GM23338 (cell line): ENCODE results near the gene LYZL1. TPM values are rescaled to one million over a fixed set of nuclear protein-coding genes. Genes with fewer than 3 reads are reported as not detected.

Experiments
- ATAC-seq: fragments of 200-7000 bp; cut with Tn5 transposase; 3 replicates; pipeline ENCODE4 v1.9.1; 2020
- DNase-seq: peaks from one replicate; pipeline ENCODE4 v3.0.0-alpha.2; 2015; ENCODE audit warnings: low spot score
- H2AFZ ChIP-seq: fragments of 200-600 bp; sonication (generic); 2 replicates; pipeline ENCODE4 v1.8.0; 2016; ENCODE audit warnings: antibody characterized with exemption, mild to moderate bottlenecking, moderate library complexity
- H3F3A ChIP-seq: fragments of 200-600 bp; sonication (generic); replicated peaks from 2 replicates; pipeline ENCODE4 v1.8.0; 2017; ENCODE audit warnings: antibody characterized with exemption, mixed run types, low read depth
- H3K27ac ChIP-seq: fragments of 200-600 bp; sonication (generic); 2 replicates; pipeline ENCODE4 v1.6.1; 2016; ENCODE audit warnings: low read depth
- H3K27me3 ChIP-seq: fragments of 200-600 bp; sonication (generic); 2 replicates; pipeline ENCODE4 v1.8.0; 2016; ENCODE audit warnings: mild to moderate bottlenecking, mixed run types, moderate library complexity; ENCODE audit not compliant: insufficient read depth
- H3K36me3 ChIP-seq: fragments of 200-600 bp; sonication (generic); 2 replicates; pipeline ENCODE4 v1.8.0; 2016; ENCODE audit warnings: mild to moderate bottlenecking; ENCODE audit not compliant: insufficient read depth
- H3K4me1 ChIP-seq: fragments of 200-600 bp; sonication (generic); 2 replicates; pipeline ENCODE4 v1.8.0; 2016; ENCODE audit warnings: mild to moderate bottlenecking, moderate library complexity; ENCODE audit not compliant: insufficient read depth
- H3K4me2 ChIP-seq: fragments of 200-600 bp; sonication (generic); 2 replicates; pipeline ENCODE4 v1.7.1; 2017; ENCODE audit warnings: mixed run types
- H3K4me3 ChIP-seq: fragments of 200-600 bp; sonication (generic); 2 replicates; pipeline ENCODE4 v1.6.1; 2016; ENCODE audit warnings: mixed run types
- H3K79me2 ChIP-seq: fragments of 200-600 bp; sonication (generic); replicated peaks from 2 replicates; pipeline ENCODE4 v1.8.0; 2017; ENCODE audit warnings: mild to moderate bottlenecking; ENCODE audit not compliant: insufficient read depth
- H3K9me2 ChIP-seq: fragments of 200-600 bp; sonication (generic); 2 replicates; pipeline ENCODE4 v1.8.0; 2017; ENCODE audit not compliant: insufficient read depth
- H4K20me1 ChIP-seq: fragments of 200-600 bp; sonication (generic); replicated peaks from 2 replicates; pipeline ENCODE4 v1.8.0; 2017; ENCODE audit warnings: mild to moderate bottlenecking; ENCODE audit not compliant: insufficient read depth
- H3K27ac Mint-ChIP-seq: 2 replicates; pipeline ENCODE4 v1.8.0; 2020; ENCODE audit warnings: inconsistent platforms, mild to moderate bottlenecking, moderate library complexity, mixed read lengths
- H3K27me3 Mint-ChIP-seq: 3 replicates; pipeline ENCODE4 v1.8.0; 2022; ENCODE audit warnings: low read depth, mild to moderate bottlenecking, moderate library complexity, mixed read lengths, inconsistent platforms; ENCODE audit not compliant: insufficient read depth, poor library complexity
- H3K36me3 Mint-ChIP-seq: 3 replicates; pipeline ENCODE4 v1.8.0; 2021; ENCODE audit warnings: low read depth, mild to moderate bottlenecking, inconsistent platforms, moderate library complexity, mixed read lengths
- H3K4me1 Mint-ChIP-seq: 3 replicates; pipeline ENCODE4 v1.8.0; 2020; ENCODE audit warnings: mild to moderate bottlenecking, inconsistent platforms, mixed read lengths
- H3K4me3 Mint-ChIP-seq: 3 replicates; pipeline ENCODE4 v1.8.0; 2021; ENCODE audit warnings: moderate library complexity, mild to moderate bottlenecking, inconsistent platforms, mixed read lengths
- H3K9me3 Mint-ChIP-seq: 3 replicates; pipeline ENCODE4 v1.8.0; 2020; ENCODE audit warnings: moderate library complexity, mild to moderate bottlenecking, inconsistent platforms, mixed read lengths
- CREB1 ChIP-seq: fragments of 250-450 bp; sonication (Bioruptor Pico); IDR thresholded peaks from 2 replicates; pipeline ENCODE4 v1.5.0; 2020; ENCODE audit warnings: low read depth, mild to moderate bottlenecking, moderate library complexity
- EZH2 ChIP-seq: fragments of 200-600 bp; sonication (generic); IDR thresholded peaks from one replicate; pipeline ENCODE4 v1.8.0; 2017; ENCODE audit warnings: antibody characterized with exemption, mild to moderate bottlenecking, low read depth; ENCODE audit not compliant: unreplicated experiment
- EZH2phosphoT487 ChIP-seq: fragments of 200-600 bp; sonication (generic); IDR thresholded peaks from one replicate; pipeline ENCODE4 v1.8.1; 2018; ENCODE audit warnings: antibody characterized with exemption; ENCODE audit not compliant: unreplicated experiment
- JUNB ChIP-seq: IDR thresholded peaks from one replicate; pipeline ENCODE4 v1.6.1; 2016; ENCODE audit warnings: antibody characterized with exemption; ENCODE audit not compliant: unreplicated experiment
- NANOG ChIP-seq: IDR thresholded peaks from 2 replicates; pipeline ENCODE4 v1.6.1; 2016; ENCODE audit warnings: antibody characterized with exemption, borderline replicate concordance
- STAT1 ChIP-seq: IDR thresholded peaks from one replicate; pipeline ENCODE4 v1.6.1; 2016; ENCODE audit warnings: antibody characterized with exemption; ENCODE audit not compliant: unreplicated experiment
- ZNF114 ChIP-seq: fragments of 250-450 bp; sonication (Bioruptor Pico); IDR thresholded peaks from 2 replicates; pipeline ENCODE4 v1.5.0; 2020; ENCODE audit warnings: mild to moderate bottlenecking, moderate library complexity
- ZNF331 ChIP-seq: fragments of 250-450 bp; sonication (Bioruptor Pico); IDR thresholded peaks from 2 replicates; pipeline ENCODE4 v1.5.0; 2020; ENCODE audit warnings: low read depth, mild to moderate bottlenecking, moderate library complexity
- polyA plus RNA-seq: library from polyadenylated mRNA; unstranded; fragments of >200 nt; fragmentation: Nextera tagmentation; extraction: Ambion mirVana; gene quantifications from 2 replicates; pipeline ENCODE4 v1.2.1, GENCODE V29; 2016
- total RNA-seq: library from RNA; depleted of rRNA; stranded (reverse); fragments of >200 nt; shearing (Covaris generic); gene quantifications from 2 replicates; pipeline ENCODE4 v1.2.3, GENCODE V29; 2014
- TF ChIP-seq, protein P1 (sequence below), 2 experiments: fragments of 200-600 bp in 1 of 2; sonication (generic) in 1 of 2; conservative IDR thresholded peaks; 2 replicates each; pipeline versions ENCODE4 v1.5.1 to v1.6.1; 2016 to 2017; ENCODE audit warnings: antibody characterized with exemption in 2 of 2, low read depth in 2 of 2, mild to moderate bottlenecking in 2 of 2, moderate library complexity in 1 of 2
- TF ChIP-seq, protein P2 (sequence below): IDR thresholded peaks from 2 replicates; pipeline ENCODE4 v1.6.1; 2016; ENCODE audit warnings: antibody characterized with exemption
- TF ChIP-seq, protein P3 (sequence below): fragments of 250-450 bp; sonication (Bioruptor Pico); IDR thresholded peaks from 2 replicates; pipeline ENCODE4 v1.5.0; 2020; ENCODE audit warnings: mild to moderate bottlenecking, moderate library complexity

LYZL1 gene
- total and polyA plus RNA-seq, 2 experiments from 2014 or later, result not detected

DNA sequence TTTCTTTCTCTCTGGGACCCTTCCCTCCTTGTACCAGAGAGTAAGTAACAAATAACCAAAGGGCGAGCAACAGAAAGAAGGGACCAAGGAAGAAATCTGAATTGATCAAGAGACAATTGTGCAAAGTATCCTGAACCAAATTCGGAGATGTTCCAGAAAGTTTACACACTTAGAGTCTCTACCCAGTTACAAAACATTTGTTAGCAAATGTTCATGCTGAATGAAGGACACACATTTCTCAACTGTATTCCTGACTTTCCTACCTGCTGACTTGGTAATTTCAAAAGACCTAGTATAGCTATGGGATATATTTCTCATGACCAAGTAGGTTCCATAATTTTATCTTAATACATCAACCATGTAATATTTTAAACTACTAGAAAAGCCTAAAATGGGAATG lies 37.4 kb downstream of the LYZL1 start:
- Mint-ChIP-seq H3K27me3 (peaks cover 7% of the 10 kb centered on the region), H3K4me3 (no peak overlapping the region), H3K9me3 (no peaks in the 10 kb centered on the region; the same call in 2 of the 3 replicates), H3K36me3 (no peaks in the 10 kb centered on the region), H3K4me1 (peaks cover 15% of the 10 kb centered on the region; the same call in 2 of the 3 replicates), H3K27ac (no peak overlapping the region)
- no peak for DNase-seq
- no peak for ATAC-seq
- no peak overlapping the region for H3K27ac ChIP-seq
- no peaks in the 10 kb centered on the region for H3K36me3 ChIP-seq
- no peak overlapping the region for H3K4me2 ChIP-seq
- H3K27me3 ChIP-seq, result no peaks in the 10 kb centered on the region
- TF ChIP-seq JUNB (no peak), EZH2 (no peak), ZNF331 (no peak), NANOG (no peak), EZH2phosphoT487 (no peak)
- H3K79me2 ChIP-seq, result no peaks in the 10 kb centered on the region
- H3K4me3 ChIP-seq, result no peak overlapping the region
- H3K4me1 ChIP-seq, result no peaks in the 10 kb centered on the region
- no peaks in the 10 kb centered on the region for H4K20me1 ChIP-seq
- no peaks in the 10 kb centered on the region for H3F3A ChIP-seq
- no peak overlapping the region for H2AFZ ChIP-seq
- no peaks in the 10 kb centered on the region; the same call in 1 of the 2 replicates for H3K9me2 ChIP-seq

DNA sequence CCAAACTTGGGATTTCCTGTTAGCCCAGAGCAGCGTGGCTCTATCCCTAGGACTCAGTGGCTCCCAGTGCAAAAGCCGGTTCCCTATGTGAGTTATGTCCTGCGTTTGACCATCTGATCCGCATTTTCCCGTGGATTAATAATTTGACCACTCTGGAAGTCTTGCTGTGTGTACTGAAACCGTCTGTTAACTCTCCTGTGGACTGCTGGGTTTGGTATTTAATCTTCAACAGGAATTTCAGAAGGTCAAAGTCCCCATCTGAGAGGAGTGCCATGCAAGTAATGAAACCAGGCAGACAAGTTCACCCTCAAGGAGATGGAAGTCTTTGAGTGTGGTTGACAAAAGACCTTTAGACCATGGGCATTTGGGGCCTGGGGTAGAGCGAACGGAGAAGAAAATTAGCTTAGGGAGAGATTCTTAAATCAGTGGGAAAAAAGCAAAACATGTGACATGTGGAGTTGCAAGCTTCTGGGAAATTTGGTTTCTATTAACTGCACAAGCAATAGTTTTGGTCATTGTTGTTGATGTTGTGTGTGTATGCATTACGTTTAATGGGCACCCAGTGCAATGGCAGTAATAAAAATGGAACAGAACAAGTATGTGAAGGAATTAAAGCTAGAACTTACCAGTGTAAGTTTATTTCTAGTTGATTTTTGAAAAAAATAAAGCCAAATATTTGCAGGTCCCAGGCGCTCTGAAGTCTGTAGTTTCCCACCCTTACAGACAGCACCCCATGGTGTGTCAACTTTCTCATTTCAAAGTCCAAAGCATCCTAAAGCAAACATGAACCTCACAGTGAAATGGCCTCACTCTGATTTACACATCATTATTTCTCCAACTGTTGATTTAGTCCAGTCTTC lies 38.2 kb downstream of the LYZL1 start:
- H3K79me2 ChIP-seq, result no peaks in the 10 kb centered on the region
- DNase-seq (no peak), ATAC-seq (no peak)
- no peaks in the 10 kb centered on the region for H4K20me1 ChIP-seq
- Mint-ChIP-seq H3K36me3 (no peaks in the 10 kb centered on the region), H3K4me3 (no peak overlapping the region), H3K27me3 (peaks cover 3% of the 10 kb centered on the region), H3K9me3 (no peaks in the 10 kb centered on the region; the same call in 2 of the 3 replicates), H3K4me1 (peaks cover 10% of the 10 kb centered on the region; the same call in 2 of the 3 replicates), H3K27ac (no peak overlapping the region)
- H3K27ac ChIP-seq, result no peak overlapping the region
- H3K4me3 ChIP-seq, result no peak overlapping the region
- H3K36me3 ChIP-seq, result no peaks in the 10 kb centered on the region
- no peaks in the 10 kb centered on the region for H3K4me1 ChIP-seq
- H3F3A ChIP-seq, result no peaks in the 10 kb centered on the region
- no peaks in the 10 kb centered on the region for H3K27me3 ChIP-seq
- 0 out of 2 replicates have a peak overlapping the region, but pooled peaks have one; percentile 38 for H2AFZ ChIP-seq
- no peaks in the 10 kb centered on the region; the same call in 1 of the 2 replicates for H3K9me2 ChIP-seq
- no peak overlapping the region for H3K4me2 ChIP-seq
- TF ChIP-seq ZNF331 (no peak), EZH2 (no peak), STAT1 (no peak), JUNB (no peak), CREB1 (CRISPR knock-in tag) (no peak), NANOG (no peak), ZNF114 (CRISPR knock-in tag) (no peak), EZH2phosphoT487 (no peak)
- TF ChIP-seq, protein P1, sequence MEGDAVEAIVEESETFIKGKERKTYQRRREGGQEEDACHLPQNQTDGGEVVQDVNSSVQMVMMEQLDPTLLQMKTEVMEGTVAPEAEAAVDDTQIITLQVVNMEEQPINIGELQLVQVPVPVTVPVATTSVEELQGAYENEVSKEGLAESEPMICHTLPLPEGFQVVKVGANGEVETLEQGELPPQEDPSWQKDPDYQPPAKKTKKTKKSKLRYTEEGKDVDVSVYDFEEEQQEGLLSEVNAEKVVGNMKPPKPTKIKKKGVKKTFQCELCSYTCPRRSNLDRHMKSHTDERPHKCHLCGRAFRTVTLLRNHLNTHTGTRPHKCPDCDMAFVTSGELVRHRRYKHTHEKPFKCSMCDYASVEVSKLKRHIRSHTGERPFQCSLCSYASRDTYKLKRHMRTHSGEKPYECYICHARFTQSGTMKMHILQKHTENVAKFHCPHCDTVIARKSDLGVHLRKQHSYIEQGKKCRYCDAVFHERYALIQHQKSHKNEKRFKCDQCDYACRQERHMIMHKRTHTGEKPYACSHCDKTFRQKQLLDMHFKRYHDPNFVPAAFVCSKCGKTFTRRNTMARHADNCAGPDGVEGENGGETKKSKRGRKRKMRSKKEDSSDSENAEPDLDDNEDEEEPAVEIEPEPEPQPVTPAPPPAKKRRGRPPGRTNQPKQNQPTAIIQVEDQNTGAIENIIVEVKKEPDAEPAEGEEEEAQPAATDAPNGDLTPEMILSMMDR (conservative IDR thresholded peaks at IDR 0.05; ENCODE audit: low read depth in 2 of 2), result no peak
- TF ChIP-seq, protein P2, sequence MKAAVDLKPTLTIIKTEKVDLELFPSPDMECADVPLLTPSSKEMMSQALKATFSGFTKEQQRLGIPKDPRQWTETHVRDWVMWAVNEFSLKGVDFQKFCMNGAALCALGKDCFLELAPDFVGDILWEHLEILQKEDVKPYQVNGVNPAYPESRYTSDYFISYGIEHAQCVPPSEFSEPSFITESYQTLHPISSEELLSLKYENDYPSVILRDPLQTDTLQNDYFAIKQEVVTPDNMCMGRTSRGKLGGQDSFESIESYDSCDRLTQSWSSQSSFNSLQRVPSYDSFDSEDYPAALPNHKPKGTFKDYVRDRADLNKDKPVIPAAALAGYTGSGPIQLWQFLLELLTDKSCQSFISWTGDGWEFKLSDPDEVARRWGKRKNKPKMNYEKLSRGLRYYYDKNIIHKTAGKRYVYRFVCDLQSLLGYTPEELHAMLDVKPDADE, result no peak
- TF ChIP-seq, protein P3, sequence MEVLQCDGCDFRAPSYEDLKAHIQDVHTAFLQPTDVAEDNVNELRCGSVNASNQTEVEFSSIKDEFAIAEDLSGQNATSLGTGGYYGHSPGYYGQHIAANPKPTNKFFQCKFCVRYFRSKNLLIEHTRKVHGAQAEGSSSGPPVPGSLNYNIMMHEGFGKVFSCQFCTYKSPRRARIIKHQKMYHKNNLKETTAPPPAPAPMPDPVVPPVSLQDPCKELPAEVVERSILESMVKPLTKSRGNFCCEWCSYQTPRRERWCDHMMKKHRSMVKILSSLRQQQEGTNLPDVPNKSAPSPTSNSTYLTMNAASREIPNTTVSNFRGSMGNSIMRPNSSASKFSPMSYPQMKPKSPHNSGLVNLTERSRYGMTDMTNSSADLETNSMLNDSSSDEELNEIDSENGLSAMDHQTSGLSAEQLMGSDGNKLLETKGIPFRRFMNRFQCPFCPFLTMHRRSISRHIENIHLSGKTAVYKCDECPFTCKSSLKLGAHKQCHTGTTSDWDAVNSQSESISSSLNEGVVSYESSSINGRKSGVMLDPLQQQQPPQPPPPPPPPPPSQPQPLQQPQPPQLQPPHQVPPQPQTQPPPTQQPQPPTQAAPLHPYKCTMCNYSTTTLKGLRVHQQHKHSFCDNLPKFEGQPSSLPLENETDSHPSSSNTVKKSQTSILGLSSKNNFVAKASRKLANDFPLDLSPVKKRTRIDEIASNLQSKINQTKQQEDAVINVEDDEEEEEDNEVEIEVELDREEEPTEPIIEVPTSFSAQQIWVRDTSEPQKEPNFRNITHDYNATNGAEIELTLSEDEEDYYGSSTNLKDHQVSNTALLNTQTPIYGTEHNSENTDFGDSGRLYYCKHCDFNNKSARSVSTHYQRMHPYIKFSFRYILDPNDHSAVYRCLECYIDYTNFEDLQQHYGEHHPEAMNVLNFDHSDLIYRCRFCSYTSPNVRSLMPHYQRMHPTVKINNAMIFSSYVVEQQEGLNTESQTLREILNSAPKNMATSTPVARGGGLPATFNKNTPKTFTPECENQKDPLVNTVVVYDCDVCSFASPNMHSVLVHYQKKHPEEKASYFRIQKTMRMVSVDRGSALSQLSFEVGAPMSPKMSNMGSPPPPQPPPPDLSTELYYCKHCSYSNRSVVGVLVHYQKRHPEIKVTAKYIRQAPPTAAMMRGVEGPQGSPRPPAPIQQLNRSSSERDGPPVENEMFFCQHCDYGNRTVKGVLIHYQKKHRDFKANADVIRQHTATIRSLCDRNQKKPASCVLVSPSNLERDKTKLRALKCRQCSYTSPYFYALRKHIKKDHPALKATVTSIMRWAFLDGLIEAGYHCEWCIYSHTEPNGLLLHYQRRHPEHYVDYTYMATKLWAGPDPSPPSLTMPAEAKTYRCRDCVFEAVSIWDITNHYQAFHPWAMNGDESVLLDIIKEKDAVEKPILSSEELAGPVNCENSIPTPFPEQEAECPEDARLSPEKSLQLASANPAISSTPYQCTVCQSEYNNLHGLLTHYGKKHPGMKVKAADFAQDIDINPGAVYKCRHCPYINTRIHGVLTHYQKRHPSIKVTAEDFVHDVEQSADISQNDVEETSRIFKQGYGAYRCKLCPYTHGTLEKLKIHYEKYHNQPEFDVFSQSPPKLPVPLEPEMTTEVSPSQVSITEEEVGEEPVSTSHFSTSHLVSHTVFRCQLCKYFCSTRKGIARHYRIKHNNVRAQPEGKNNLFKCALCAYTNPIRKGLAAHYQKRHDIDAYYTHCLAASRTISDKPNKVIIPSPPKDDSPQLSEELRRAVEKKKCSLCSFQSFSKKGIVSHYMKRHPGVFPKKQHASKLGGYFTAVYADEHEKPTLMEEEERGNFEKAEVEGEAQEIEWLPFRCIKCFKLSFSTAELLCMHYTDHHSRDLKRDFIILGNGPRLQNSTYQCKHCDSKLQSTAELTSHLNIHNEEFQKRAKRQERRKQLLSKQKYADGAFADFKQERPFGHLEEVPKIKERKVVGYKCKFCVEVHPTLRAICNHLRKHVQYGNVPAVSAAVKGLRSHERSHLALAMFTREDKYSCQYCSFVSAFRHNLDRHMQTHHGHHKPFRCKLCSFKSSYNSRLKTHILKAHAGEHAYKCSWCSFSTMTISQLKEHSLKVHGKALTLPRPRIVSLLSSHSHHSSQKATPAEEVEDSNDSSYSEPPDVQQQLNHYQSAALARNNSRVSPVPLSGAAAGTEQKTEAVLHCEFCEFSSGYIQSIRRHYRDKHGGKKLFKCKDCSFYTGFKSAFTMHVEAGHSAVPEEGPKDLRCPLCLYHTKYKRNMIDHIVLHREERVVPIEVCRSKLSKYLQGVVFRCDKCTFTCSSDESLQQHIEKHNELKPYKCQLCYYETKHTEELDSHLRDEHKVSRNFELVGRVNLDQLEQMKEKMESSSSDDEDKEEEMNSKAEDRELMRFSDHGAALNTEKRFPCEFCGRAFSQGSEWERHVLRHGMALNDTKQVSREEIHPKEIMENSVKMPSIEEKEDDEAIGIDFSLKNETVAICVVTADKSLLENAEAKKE (CRISPR knock-in tag), result no peak
